Naive B cell (primary cell): ENCODE data around the gene LRRC4C. TPM values are rescaled to one million over a fixed set of nuclear protein-coding genes. Genes with fewer than 3 reads are reported as not detected.

ENCODE experiments used
- ATAC-seq, 2 donors: fragments of 150-1000 bp; cut with Tn5 transposase; 2 replicates each; pipeline ENCODE4 v1.10.0; 2021; ENCODE audit warnings: low read depth in 2 of 2, mild to moderate bottlenecking in 2 of 2, moderate library complexity in 2 of 2
- DNase-seq: peaks from one replicate; pipeline ENCODE4 v3.0.0; 2022
- H3K27ac Mint-ChIP-seq, 6 donors: one replicate each; pipeline ENCODE4 v1.8.0; 2020 to 2022; ENCODE audit warnings: mild to moderate bottlenecking in 6 of 6, mixed read lengths in 6 of 6, moderate library complexity in 5 of 6, inconsistent platforms in 2 of 6
- H3K27me3 Mint-ChIP-seq, 3 donors: one replicate each; pipeline ENCODE4 v1.8.0; 2021 to 2022; ENCODE audit warnings: mixed read lengths in 3 of 3, mild to moderate bottlenecking in 1 of 3
- H3K36me3 Mint-ChIP-seq, 2 donors: one replicate each; pipeline ENCODE4 v1.8.0; 2020 to 2022; ENCODE audit warnings: mixed read lengths in 2 of 2, inconsistent platforms in 1 of 2, mild to moderate bottlenecking in 1 of 2
- H3K4me1 Mint-ChIP-seq, 3 donors: one replicate each; pipeline ENCODE4 v1.8.0; 2020 to 2022; ENCODE audit warnings: mixed read lengths in 3 of 3, inconsistent platforms in 1 of 3, mild to moderate bottlenecking in 1 of 3, moderate library complexity in 1 of 3
- H3K4me3 Mint-ChIP-seq, 8 donors: one replicate each; pipeline ENCODE4 v1.8.0; 2020 to 2022; ENCODE audit warnings: mild to moderate bottlenecking in 8 of 8, mixed read lengths in 8 of 8, moderate library complexity in 8 of 8, inconsistent platforms in 2 of 8
- H3K9me3 Mint-ChIP-seq, 7 donors: one replicate each; pipeline ENCODE4 v1.8.0; 2020 to 2022; ENCODE audit warnings: mixed read lengths in 7 of 7, mild to moderate bottlenecking in 5 of 7, inconsistent platforms in 2 of 7, moderate library complexity in 1 of 7
- polyA plus RNA-seq, 6 donors: library from polyadenylated mRNA; unstranded; fragments of 300-500 nt; fragmentation: Illumina TruSeq; gene quantifications; one replicate each; pipeline ENCODE4 v1.2.3, GENCODE V29; 2021; ENCODE audit warnings: low read depth in 6 of 6

The LRRC4C gene
- polyA plus RNA-seq, 6 donors from 2014 or later: not detected

GRCh38 chr11:40293655-40294348 lies 1165.7 kb downstream of the LRRC4C start:
- Mint-ChIP-seq H3K4me3 (peak overlapping the region in 7 of 8 donors; percentile 7 to 89 (median 71)), H3K9me3 (peaks cover 0 to 14% (median 5%) of the 10 kb centered on the region in 7 donors), H3K27me3 (peaks cover 28 to 31% (median 29%) of the 10 kb centered on the region in 3 donors), H3K36me3 (peaks cover 0 to 9% of the 10 kb centered on the region in 2 donors), H3K27ac (no peak overlapping the region), H3K4me1 (peaks cover 9 to 11% (median 10%) of the 10 kb centered on the region in 3 donors)
- ATAC-seq: peak in 1 of 2 donors; percentile 11
- no peak for DNase-seq

- peaks cover 0 to 9% of the 10 kb centered on the region in 2 donors for H3K36me3 Mint-ChIP-seq
- peaks cover 9 to 11% (median 10%) of the 10 kb centered on the region in 3 donors for H3K4me1 Mint-ChIP-seq
- DNase-seq (no peak), ATAC-seq (no peak)
- peaks cover 0 to 14% (median 5%) of the 10 kb centered on the region in 7 donors for H3K9me3 Mint-ChIP-seq
- H3K27me3 Mint-ChIP-seq: peaks cover 28 to 31% (median 29%) of the 10 kb centered on the region in 3 donors
- peak overlapping the region in 3 of 8 donors; percentile 21 to 25 (median 25) for H3K4me3 Mint-ChIP-seq
- H3K27ac Mint-ChIP-seq: no peak overlapping the region
These were observed 1166.5 kb downstream of the LRRC4C start for GRCh38 chr11:40292721-40293508.

DNA sequence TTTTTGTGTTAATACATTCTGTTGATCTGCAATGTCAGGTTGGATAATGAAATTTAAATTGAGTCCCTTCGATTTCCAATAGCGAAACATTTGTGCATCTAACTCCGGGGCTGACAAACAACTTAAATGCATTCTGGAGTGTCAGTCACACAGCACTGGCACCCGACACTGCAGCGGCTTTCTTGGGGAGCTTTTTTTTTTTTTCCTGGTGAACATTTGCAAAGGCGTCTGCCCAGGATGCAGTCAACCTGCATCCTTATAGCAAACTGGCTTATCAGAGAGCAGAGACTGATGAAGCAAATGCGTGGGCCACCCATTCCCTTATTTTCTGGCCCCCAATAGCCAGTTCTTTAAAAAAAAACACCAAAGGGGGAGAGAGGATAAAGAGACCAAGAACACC lies 1167.7 kb downstream of the LRRC4C start:
- Mint-ChIP-seq H3K9me3 (peaks cover 0 to 14% (median 5%) of the 10 kb centered on the region in 7 donors), H3K36me3 (peaks cover 0 to 9% of the 10 kb centered on the region in 2 donors), H3K27me3 (peaks cover 28 to 31% (median 29%) of the 10 kb centered on the region in 3 donors), H3K27ac (no peak overlapping the region), H3K4me1 (peaks cover 9 to 11% (median 10%) of the 10 kb centered on the region in 3 donors), H3K4me3 (peak overlapping the region in 1 of 8 donors; percentile 4)
- DNase-seq (no peak), ATAC-seq (no peak)

- peaks cover 0 to 14% (median 5%) of the 10 kb centered on the region in 7 donors for H3K9me3 Mint-ChIP-seq
- peaks cover 9 to 11% (median 10%) of the 10 kb centered on the region in 3 donors for H3K4me1 Mint-ChIP-seq
- DNase-seq (no peak), ATAC-seq (no peak)
- H3K27ac Mint-ChIP-seq: no peak overlapping the region
- peaks cover 28 to 31% (median 29%) of the 10 kb centered on the region in 3 donors for H3K27me3 Mint-ChIP-seq
- H3K36me3 Mint-ChIP-seq: peaks cover 0 to 9% of the 10 kb centered on the region in 2 donors
- H3K4me3 Mint-ChIP-seq: no peak overlapping the region
These were observed 1168.1 kb downstream of the LRRC4C start for GRCh38 chr11:40291329-40291728.

DNA sequence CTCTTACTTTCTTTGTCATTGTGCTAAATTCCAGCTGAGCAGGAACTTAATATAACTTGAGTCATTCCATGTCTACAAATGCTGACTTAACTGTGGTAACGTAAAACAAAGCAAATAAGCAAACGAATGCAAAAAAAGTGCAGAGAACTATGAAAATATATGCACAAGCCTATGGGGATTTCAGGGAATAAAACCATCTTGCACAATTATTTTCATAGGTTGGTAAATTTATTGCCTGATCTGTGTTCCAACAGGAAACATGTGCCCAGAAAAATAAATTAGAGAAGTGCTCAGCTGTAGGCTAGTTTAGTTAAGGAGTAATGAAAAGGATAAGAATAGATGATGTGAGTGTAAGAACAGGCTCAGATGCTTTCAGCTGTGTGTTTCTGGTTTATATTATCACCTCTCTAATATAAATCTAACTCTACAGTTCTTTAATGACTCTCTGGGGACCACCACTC lies 1169.3 kb downstream of the LRRC4C start:
- DNase-seq: no peak
- H3K9me3 Mint-ChIP-seq: peaks cover 0 to 14% (median 5%) of the 10 kb centered on the region in 7 donors
- peaks cover 28 to 31% (median 29%) of the 10 kb centered on the region in 3 donors for H3K27me3 Mint-ChIP-seq
- H3K36me3 Mint-ChIP-seq: peaks cover 0 to 9% of the 10 kb centered on the region in 2 donors
- H3K4me3 Mint-ChIP-seq: no peak overlapping the region
- no peak for ATAC-seq
- no peak overlapping the region for H3K27ac Mint-ChIP-seq
- H3K4me1 Mint-ChIP-seq: peaks cover 9 to 11% (median 10%) of the 10 kb centered on the region in 3 donors

DNA sequence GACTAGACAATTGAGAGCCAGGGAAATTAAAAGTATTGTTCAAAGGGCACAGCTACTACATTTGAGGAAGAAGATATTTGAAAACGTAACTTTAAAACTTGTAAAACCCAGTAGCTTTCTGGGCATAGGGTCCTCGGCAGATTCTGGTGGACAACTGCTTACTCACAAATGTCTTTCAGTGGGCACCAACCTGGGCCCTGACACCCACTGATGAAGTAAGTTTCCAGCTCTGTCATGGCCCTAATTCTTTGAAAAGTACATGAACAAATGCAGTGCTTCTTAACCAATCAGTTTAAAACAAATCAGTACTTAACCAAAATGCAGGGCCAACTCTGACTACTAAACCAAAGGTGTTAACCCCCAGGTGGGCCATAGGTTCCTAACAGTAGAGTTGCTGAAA lies 1170.1 kb downstream of the LRRC4C start:
- Mint-ChIP-seq H3K36me3 (peaks cover 0 to 9% of the 10 kb centered on the region in 2 donors), H3K4me3 (no peak overlapping the region), H3K9me3 (peaks cover 0 to 14% (median 5%) of the 10 kb centered on the region in 7 donors), H3K27ac (no peak overlapping the region), H3K4me1 (peaks cover 9 to 11% (median 10%) of the 10 kb centered on the region in 3 donors), H3K27me3 (peaks cover 27 to 31% (median 29%) of the 10 kb centered on the region in 3 donors)
- ATAC-seq (no peak), DNase-seq (no peak)

GRCh38 chr11:40287916-40288803 lies 1171.3 kb downstream of the LRRC4C start:
- H3K4me3 Mint-ChIP-seq: no peak overlapping the region
- peaks cover 17 to 25% (median 17%) of the 10 kb centered on the region in 3 donors for H3K27me3 Mint-ChIP-seq

DNA sequence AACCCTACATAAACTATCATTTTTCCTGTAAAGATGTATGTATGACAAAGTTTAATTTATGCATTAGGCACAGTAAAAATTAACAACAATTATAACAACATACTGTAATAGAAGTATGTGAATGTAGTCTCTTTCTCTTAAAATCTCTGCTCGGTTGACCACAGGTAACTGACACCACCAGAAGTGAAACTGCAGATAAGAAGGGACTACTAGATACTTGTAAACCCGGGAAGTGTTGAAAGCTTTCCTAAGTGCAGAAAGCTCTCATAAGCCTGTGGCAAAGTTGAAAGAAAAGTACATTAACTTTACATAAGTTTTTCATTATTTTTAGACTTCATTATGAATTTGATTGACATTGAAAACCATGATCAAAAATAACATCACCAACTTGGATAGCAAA lies 1173.3 kb downstream of the LRRC4C start:
- ATAC-seq: no peak
- Mint-ChIP-seq H3K36me3 (no peaks in the 10 kb centered on the region), H3K4me3 (no peak overlapping the region), H3K27me3 (peaks cover 6 to 12% (median 9%) of the 10 kb centered on the region in 3 donors), H3K27ac (no peak overlapping the region), H3K9me3 (peaks cover 0 to 1% (median 0%) of the 10 kb centered on the region in 7 donors), H3K4me1 (no peaks in the 10 kb centered on the region)
- no peak for DNase-seq

More at GRCh38 chr11:40287916-40288803, 1171.3 kb downstream of the LRRC4C start:
- Mint-ChIP-seq H3K36me3 (no peaks in the 10 kb centered on the region), H3K27ac (no peak overlapping the region), H3K9me3 (peaks cover 0 to 9% (median 0%) of the 10 kb centered on the region in 7 donors), H3K4me1 (peaks cover 0 to 3% (median 0%) of the 10 kb centered on the region in 3 donors)
- ATAC-seq: no peak
- DNase-seq: no peak

GRCh38 chr11:40285558-40285957 lies 1173.9 kb downstream of the LRRC4C start:
- no peak for DNase-seq
- no peaks in the 10 kb centered on the region for H3K4me1 Mint-ChIP-seq
- H3K4me3 Mint-ChIP-seq: no peak overlapping the region
- no peak for ATAC-seq
- H3K9me3 Mint-ChIP-seq: no peaks in the 10 kb centered on the region
- no peak overlapping the region for H3K27ac Mint-ChIP-seq
- no peaks in the 10 kb centered on the region for H3K36me3 Mint-ChIP-seq
- peaks cover under 1 to 6% (median 4%) of the 10 kb centered on the region in 3 donors for H3K27me3 Mint-ChIP-seq

DNA sequence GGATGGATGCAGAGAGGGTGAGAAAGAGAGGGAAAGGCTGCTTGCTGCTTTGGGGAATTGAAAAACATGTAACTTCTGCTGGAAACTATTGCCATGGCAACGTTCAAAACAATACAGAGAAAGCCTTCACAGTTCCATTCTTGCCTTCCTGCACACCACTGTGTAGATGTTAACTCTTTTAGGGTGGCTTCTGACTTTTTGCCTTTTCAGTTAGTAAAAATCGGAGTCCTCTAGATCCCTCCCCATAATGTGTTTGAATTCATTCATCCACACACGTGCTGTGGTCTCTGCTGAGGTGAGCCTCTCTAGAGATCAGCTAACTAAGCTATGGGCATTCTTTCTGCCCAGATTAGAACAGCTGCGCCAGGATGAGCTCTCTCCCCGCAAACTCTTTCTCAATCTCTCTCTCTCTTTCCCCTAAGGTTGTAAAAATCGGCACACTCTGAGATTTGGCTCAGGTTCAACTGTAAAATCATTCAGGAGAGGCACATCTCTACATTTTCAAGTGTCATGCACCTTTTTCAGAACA lies 1178.3 kb downstream of the LRRC4C start:
- H3K36me3 Mint-ChIP-seq: no peaks in the 10 kb centered on the region
- DNase-seq: no peak
- peaks cover 0 to 5% (median 0%) of the 10 kb centered on the region in 7 donors for H3K9me3 Mint-ChIP-seq

GRCh38 chr11:40280159-40281051 lies 1179.0 kb downstream of the LRRC4C start:
- DNase-seq (no peak), ATAC-seq (no peak)
- H3K27me3 Mint-ChIP-seq: no peaks in the 10 kb centered on the region
- no peaks in the 10 kb centered on the region for H3K4me1 Mint-ChIP-seq
- no peaks in the 10 kb centered on the region for H3K36me3 Mint-ChIP-seq
- H3K4me3 Mint-ChIP-seq: no peak overlapping the region
- peak overlapping the region in 1 of 6 donors; percentile 6 for H3K27ac Mint-ChIP-seq
- H3K9me3 Mint-ChIP-seq: peaks cover 0 to 10% (median 0%) of the 10 kb centered on the region in 7 donors

More for the DNA sequence above, 1178.3 kb downstream of the LRRC4C start:
- ATAC-seq: no peak
- no peak overlapping the region for H3K4me3 Mint-ChIP-seq
- no peaks in the 10 kb centered on the region for H3K4me1 Mint-ChIP-seq
- no peaks in the 10 kb centered on the region for H3K27me3 Mint-ChIP-seq
- no peak overlapping the region for H3K27ac Mint-ChIP-seq

DNA sequence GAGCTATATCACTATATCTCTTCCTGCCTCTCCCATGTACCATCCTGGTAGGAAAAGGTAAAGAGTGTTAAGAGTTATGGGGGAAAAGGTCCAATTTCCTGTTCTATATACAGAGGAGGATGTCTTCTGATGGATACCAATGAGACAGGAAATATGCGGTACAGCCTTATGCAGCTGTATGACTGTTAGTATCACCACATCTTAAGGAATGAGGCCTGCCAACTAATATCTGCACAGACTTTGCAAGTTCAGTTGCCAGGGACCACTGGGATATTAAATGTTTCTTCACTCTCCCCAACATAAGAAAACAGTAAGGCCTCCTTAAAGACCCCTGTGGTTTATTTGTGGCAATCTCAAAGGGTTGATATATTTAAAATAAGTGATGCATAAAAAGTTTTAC lies 1182.5 kb downstream of the LRRC4C start:
- H3K27me3 Mint-ChIP-seq: no peaks in the 10 kb centered on the region
- H3K4me1 Mint-ChIP-seq: no peaks in the 10 kb centered on the region
- H3K9me3 Mint-ChIP-seq: peaks cover 0 to 14% (median 0%) of the 10 kb centered on the region in 7 donors
- H3K36me3 Mint-ChIP-seq: no peaks in the 10 kb centered on the region
- H3K27ac Mint-ChIP-seq: no peak overlapping the region
- DNase-seq: no peak
- no peak for ATAC-seq
- H3K4me3 Mint-ChIP-seq: no peak overlapping the region
